ENCODE data around the gene TMCC3. TPM values are rescaled to one million over a fixed set of nuclear protein-coding genes. Genes with fewer than 3 reads are reported as not detected.

TMCC3 gene
- total RNA-seq, 1 donor: 0.36 TPM

- no peak for DNase-seq (ENCODE audit: insufficient read length, low spot score, missing footprints)
- H3K27me3 ChIP-seq (ENCODE audit: insufficient read depth, low read length): peaks cover 22% of the 10 kb centered on the region
- H2AFZ ChIP-seq (ENCODE audit: low read length): no peak overlapping the region
- H3K36me3 ChIP-seq (ENCODE audit: insufficient read depth, low read length): no peaks in the 10 kb centered on the region
- H3K4me3 ChIP-seq (ENCODE audit: insufficient read depth, low read length): no peak overlapping the region
- no peak for TF ChIP-seq CTCF (IDR thresholded peaks at IDR 0.05; ENCODE audit: extremely low read depth, low read depth, low read length)
- no peak overlapping the region for H3K4me2 ChIP-seq (ENCODE audit: insufficient read depth, low read length)
- H4K20me1 ChIP-seq (ENCODE audit: insufficient read depth, low read length): no peaks in the 10 kb centered on the region
- H3K4me1 ChIP-seq (ENCODE audit: insufficient read depth, low read length): no peaks in the 10 kb centered on the region
- no peak overlapping the region for H3K27ac ChIP-seq (ENCODE audit: low read depth, low read length)
- no peaks in the 10 kb centered on the region for H3K9me3 ChIP-seq (ENCODE audit: low read depth, low read length)
- no peaks in the 10 kb centered on the region for H3K79me2 ChIP-seq (ENCODE audit: insufficient read depth, low read length)
Observed at GRCh38 chr12:94534774-94535509, 115.4 kb downstream of the TMCC3 start.

DNA sequence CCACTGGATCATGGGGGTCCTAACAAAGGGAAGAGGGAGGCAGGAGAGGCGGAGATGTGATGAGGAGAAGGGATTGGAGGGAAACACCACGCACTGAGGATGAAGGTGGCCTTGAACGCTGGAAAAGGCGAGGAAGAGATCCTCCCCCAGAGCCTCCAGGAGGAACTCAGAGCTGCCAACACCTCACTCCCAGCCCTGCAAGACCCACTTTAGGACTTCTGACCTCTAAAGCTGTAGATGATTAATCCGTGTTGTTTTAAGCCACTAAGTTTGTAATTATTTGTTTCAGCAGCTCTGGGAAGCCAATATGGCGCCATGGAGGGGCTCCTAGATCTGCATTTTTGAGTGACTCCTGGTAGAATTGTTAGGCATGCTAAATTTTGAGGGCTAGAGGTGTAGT is 116.1 kb downstream of the TMCC3 start:
- H3K36me3 ChIP-seq (ENCODE audit: insufficient read depth, low read length): no peaks in the 10 kb centered on the region

GRCh38 chr12:94532490-94533422 is 117.6 kb downstream of the TMCC3 start:
- peak; percentile 92 for DNase-seq (ENCODE audit: insufficient read length, low spot score, missing footprints)
- Histone ChIP-seq H2AFZ (ENCODE audit: low read length) (no peak overlapping the region), H4K20me1 (ENCODE audit: insufficient read depth, low read length) (no peaks in the 10 kb centered on the region), H3K4me1 (ENCODE audit: insufficient read depth, low read length) (no peaks in the 10 kb centered on the region), H3K27ac (ENCODE audit: low read depth, low read length) (no peak overlapping the region), H3K4me3 (ENCODE audit: insufficient read depth, low read length) (no peak overlapping the region), H3K4me2 (ENCODE audit: insufficient read depth, low read length) (no peak overlapping the region), H3K36me3 (ENCODE audit: insufficient read depth, low read length) (no peaks in the 10 kb centered on the region), H3K79me2 (ENCODE audit: insufficient read depth, low read length) (no peaks in the 10 kb centered on the region), H3K9me3 (ENCODE audit: low read depth, low read length) (no peaks in the 10 kb centered on the region), H3K27me3 (ENCODE audit: insufficient read depth, low read length) (peaks cover 21% of the 10 kb centered on the region)
- TF ChIP-seq CTCF (IDR thresholded peaks at IDR 0.05; ENCODE audit: extremely low read depth, low read depth, low read length): peak; percentile 82

More for the DNA sequence above, 116.1 kb downstream of the TMCC3 start:
- DNase-seq (ENCODE audit: insufficient read length, low spot score, missing footprints): no peak
- H4K20me1 ChIP-seq (ENCODE audit: insufficient read depth, low read length): no peaks in the 10 kb centered on the region
- no peak overlapping the region for H3K27ac ChIP-seq (ENCODE audit: low read depth, low read length)
- H3K27me3 ChIP-seq (ENCODE audit: insufficient read depth, low read length): peaks cover 24% of the 10 kb centered on the region
- H3K4me3 ChIP-seq (ENCODE audit: insufficient read depth, low read length): no peak overlapping the region
- H3K4me2 ChIP-seq (ENCODE audit: insufficient read depth, low read length): no peak overlapping the region
- no peaks in the 10 kb centered on the region for H3K4me1 ChIP-seq (ENCODE audit: insufficient read depth, low read length)
- no peaks in the 10 kb centered on the region for H3K9me3 ChIP-seq (ENCODE audit: low read depth, low read length)
- no peak for TF ChIP-seq CTCF (IDR thresholded peaks at IDR 0.05; ENCODE audit: extremely low read depth, low read depth, low read length)
- H2AFZ ChIP-seq (ENCODE audit: low read length): no peak overlapping the region
- H3K79me2 ChIP-seq (ENCODE audit: insufficient read depth, low read length): no peaks in the 10 kb centered on the region

Measured in osteoblast (primary cell).